Testis (tissue), 2 donors: ENCODE data around the gene GET4.

Source experiments
- POLR2A ChIP-seq: fragments of 450-650 bp; IDR thresholded peaks from one replicate; pipeline ENCODE4 v1.6.1; 2017; ENCODE audit warnings: antibody characterized with exemption, mild to moderate bottlenecking, moderate library complexity
- TF ChIP-seq, protein P1 (sequence below), 3 experiments: fragments of 450-650 bp in 2 of 3; fragments of 200-600 bp in 1 of 3; sonication (generic) in 1 of 3; IDR thresholded peaks; one replicate each; pipeline ENCODE4 v1.5.1; 2016 to 2019; ENCODE audit warnings: antibody characterized with exemption in 3 of 3, mild to moderate bottlenecking in 2 of 3, moderate library complexity in 1 of 3

DNA sequence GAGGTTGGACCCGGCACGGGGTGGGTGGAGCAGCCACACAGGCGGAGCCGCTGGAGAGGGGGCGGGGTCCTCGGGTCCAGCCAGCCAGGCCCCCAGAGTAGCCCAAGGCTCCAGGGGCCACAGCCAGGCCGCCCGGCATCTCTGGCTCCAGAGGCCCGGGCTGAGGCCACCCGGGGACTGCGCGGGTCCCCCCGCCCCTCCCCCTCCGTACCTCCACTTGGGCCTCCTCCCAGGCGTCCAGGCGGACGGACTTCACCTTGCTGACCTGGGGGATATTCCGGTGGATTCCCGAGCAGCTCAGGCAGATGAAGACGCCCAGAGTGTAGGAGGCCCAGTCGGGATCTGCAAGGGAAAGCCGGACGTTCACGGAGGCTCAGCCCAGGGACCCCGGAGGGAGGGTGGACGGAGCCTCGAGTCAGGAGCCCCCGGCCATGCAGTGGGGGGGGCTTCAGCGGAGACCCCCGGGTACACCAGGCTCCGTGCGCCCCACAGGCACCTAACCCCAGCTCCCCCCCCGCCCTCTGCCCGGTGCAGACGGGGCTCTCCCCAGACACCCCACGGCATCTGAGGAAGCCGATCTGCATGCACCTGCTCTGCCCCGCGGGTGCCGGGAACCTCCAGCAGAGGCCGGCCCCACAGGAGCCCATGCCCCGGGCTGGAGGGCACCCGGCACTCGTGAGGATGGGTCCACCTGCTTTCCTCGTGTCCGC is 59.0 kb downstream of the GET4 start:
- TF ChIP-seq POLR2A: no peak
- TF ChIP-seq, protein P1, sequence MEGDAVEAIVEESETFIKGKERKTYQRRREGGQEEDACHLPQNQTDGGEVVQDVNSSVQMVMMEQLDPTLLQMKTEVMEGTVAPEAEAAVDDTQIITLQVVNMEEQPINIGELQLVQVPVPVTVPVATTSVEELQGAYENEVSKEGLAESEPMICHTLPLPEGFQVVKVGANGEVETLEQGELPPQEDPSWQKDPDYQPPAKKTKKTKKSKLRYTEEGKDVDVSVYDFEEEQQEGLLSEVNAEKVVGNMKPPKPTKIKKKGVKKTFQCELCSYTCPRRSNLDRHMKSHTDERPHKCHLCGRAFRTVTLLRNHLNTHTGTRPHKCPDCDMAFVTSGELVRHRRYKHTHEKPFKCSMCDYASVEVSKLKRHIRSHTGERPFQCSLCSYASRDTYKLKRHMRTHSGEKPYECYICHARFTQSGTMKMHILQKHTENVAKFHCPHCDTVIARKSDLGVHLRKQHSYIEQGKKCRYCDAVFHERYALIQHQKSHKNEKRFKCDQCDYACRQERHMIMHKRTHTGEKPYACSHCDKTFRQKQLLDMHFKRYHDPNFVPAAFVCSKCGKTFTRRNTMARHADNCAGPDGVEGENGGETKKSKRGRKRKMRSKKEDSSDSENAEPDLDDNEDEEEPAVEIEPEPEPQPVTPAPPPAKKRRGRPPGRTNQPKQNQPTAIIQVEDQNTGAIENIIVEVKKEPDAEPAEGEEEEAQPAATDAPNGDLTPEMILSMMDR (IDR thresholded peaks at IDR 0.05): no peak
